CD4-positive, alpha-beta memory T cell (primary cell): Measurements from ENCODE around the gene PIP5KL1. TPM values are rescaled to one million over a fixed set of nuclear protein-coding genes. Genes with fewer than 3 reads are reported as not detected.

ENCODE experiments used
- CTCF ChIA-PET: fragments of 350-600 bp; sonication (Branson Sonifier 250); formaldehyde crosslinking; loops from one replicate; lab custom pipeline; 2021; ENCODE audit warnings: inconsistent platforms; ENCODE audit not compliant: partially characterized antibody; lab: Charles Lee
- POLR2A ChIA-PET: fragments of 350-600 bp; sonication (Branson Sonifier 250); formaldehyde crosslinking; loops from one replicate; lab custom pipeline; 2021; ENCODE audit not compliant: partially characterized antibody; lab: Charles Lee
- DNase-seq, 5 donors: peaks; one replicate each; pipeline versions ENCODE4 v3.0.0 to v3.0.0-alpha.2; 2020 to 2022; ENCODE audit warnings: mixed read lengths in 1 of 5
- H3K27ac ChIP-seq: one replicate; pipeline ENCODE4 v1.7.0; 2013; ENCODE audit warnings: low read depth, low read length
- H3K27me3 ChIP-seq: 2 replicates; pipeline ENCODE4 v1.7.0; 2013; ENCODE audit warnings: mild to moderate bottlenecking, low read length, moderate library complexity; ENCODE audit not compliant: insufficient read depth
- H3K36me3 ChIP-seq: 2 replicates; pipeline ENCODE4 v1.7.0; 2013; ENCODE audit warnings: mild to moderate bottlenecking, low read length, moderate library complexity; ENCODE audit not compliant: insufficient read depth
- H3K4me1 ChIP-seq: 2 replicates; pipeline ENCODE4 v1.7.0; 2013; ENCODE audit warnings: mild to moderate bottlenecking, low read length, moderate library complexity; ENCODE audit not compliant: insufficient read depth
- H3K4me3 ChIP-seq, 2 donors: one replicate each; pipeline ENCODE4 v1.7.0; 2013; ENCODE audit warnings: low read length in 2 of 2, mild to moderate bottlenecking in 1 of 2
- H3K9me3 ChIP-seq, 2 donors: one replicate each; pipeline ENCODE4 v1.7.0; 2013; ENCODE audit warnings: low read length in 2 of 2, control low read depth in 1 of 2; ENCODE audit not compliant: control insufficient read depth in 1 of 2
- H3K27ac Mint-ChIP-seq, 7 donors: one replicate each; pipeline ENCODE4 v1.8.0; 2020 to 2021; ENCODE audit warnings: mixed read lengths in 7 of 7, mild to moderate bottlenecking in 6 of 7, inconsistent platforms in 3 of 7, moderate library complexity in 3 of 7
- H3K27me3 Mint-ChIP-seq, 2 donors: one replicate each; pipeline ENCODE4 v1.8.0; 2020 to 2021; ENCODE audit warnings: mixed read lengths in 2 of 2
- H3K36me3 Mint-ChIP-seq, 2 donors: one replicate each; pipeline ENCODE4 v1.8.0; 2020 to 2021; ENCODE audit warnings: mixed read lengths in 2 of 2, inconsistent platforms in 1 of 2, mild to moderate bottlenecking in 1 of 2
- H3K4me1 Mint-ChIP-seq, 4 donors: one replicate each; pipeline ENCODE4 v1.8.0; 2020 to 2021; ENCODE audit warnings: mixed read lengths in 4 of 4, mild to moderate bottlenecking in 1 of 4
- H3K4me3 Mint-ChIP-seq, 8 donors: one replicate each; pipeline ENCODE4 v1.8.0; 2020 to 2021; ENCODE audit warnings: mixed read lengths in 8 of 8, mild to moderate bottlenecking in 7 of 8, moderate library complexity in 6 of 8, inconsistent platforms in 3 of 8
- H3K9me3 Mint-ChIP-seq, 8 donors: one replicate each; pipeline ENCODE4 v1.8.0; 2020 to 2021; ENCODE audit warnings: mixed read lengths in 8 of 8, mild to moderate bottlenecking in 5 of 8, inconsistent platforms in 3 of 8, moderate library complexity in 1 of 8
- intact Hi-C: fragments of 100-400 bp; cut with micrococcal nuclease; formaldehyde crosslinking; loops from one replicate; pipeline ENCODE4 v1.15.1; 2023
- polyA plus RNA-seq, 2 donors: library from polyadenylated mRNA; unstranded; fragments of 300-500 nt; fragmentation: Illumina TruSeq; gene quantifications; one replicate each; pipeline ENCODE4 v1.2.3, GENCODE V29; 2021
- total RNA-seq, 2 experiments: library from RNA; stranded (reverse); gene quantifications; one replicate each; pipeline ENCODE4 v1.2.3, GENCODE V29; 2021

Gene PIP5KL1
- total and polyA plus RNA-seq, 4 experiments from 2014 or later, result 0.26 to 1.8 (median 0.76) TPM

- intact Hi-C loops, result no loop called here
- Histone ChIP-seq H3K27me3 (no peaks in the 10 kb centered on the region), H3K9me3 (no peaks in the 10 kb centered on the region), H3K27ac (no peak overlapping the region), H3K36me3 (peaks cover 84% of the 10 kb centered on the region), H3K4me3 (no peak overlapping the region), H3K4me1 (peaks cover 36% of the 10 kb centered on the region)
- peak overlapping the region in 4 of 7 donors; percentile 13 to 79 (median 40) for H3K27ac Mint-ChIP-seq
- DNase-seq, result peak in 1 of 5 donors; percentile 31
- CTCF ChIA-PET, result interaction anchor here (0.8 to 11.2 kb wide), 14 partner anchors 10 to 173 kb away, joined by 3 to 216 read pairs (median 4); partner anchors contain the start of genes NAIF1 and SLC25A25
- peaks cover 17 to 55% (median 24%) of the 10 kb centered on the region in 4 donors for H3K4me1 Mint-ChIP-seq
- peaks cover 0 to 2% (median 0%) of the 10 kb centered on the region in 8 donors for H3K9me3 Mint-ChIP-seq
- POLR2A ChIA-PET, result interaction anchor here (1.5 to 16.4 kb wide), 7 partner anchors 9 to 88 kb away, joined by 5 to 250 read pairs (median 11); partner anchors contain the start of gene EEIG1
- peaks cover 47 to 74% of the 10 kb centered on the region in 2 donors for H3K36me3 Mint-ChIP-seq
- no peaks in the 10 kb centered on the region for H3K27me3 Mint-ChIP-seq
- H3K4me3 Mint-ChIP-seq, result peak overlapping the region in 1 of 8 donors; percentile 15
These were observed 14.1 kb upstream of the PIP5KL1 start for GRCh38 chr9:127944586-127945218.

GRCh38 chr9:127943731-127944144, 13.2 kb upstream of the PIP5KL1 start:
- H3K4me3 Mint-ChIP-seq, result no peak overlapping the region
- no peaks in the 10 kb centered on the region for H3K27me3 ChIP-seq
- H3K36me3 Mint-ChIP-seq, result peaks cover 46 to 74% of the 10 kb centered on the region in 2 donors
- DNase-seq, result peak; percentile 66 to 76 (median 72)
- H3K4me3 ChIP-seq, result no peak overlapping the region
- peak overlapping the region; percentile 78 to 93 (median 88) for H3K27ac Mint-ChIP-seq
- intact Hi-C loops, result loop anchor here (1.0 kb wide), 3 partner anchors 38 to 174 kb away; no protein-coding TSS in a partner anchor
- no peak overlapping the region for H3K27ac ChIP-seq
- ChIA-PET CTCF (interaction anchor here (0.6 to 11.2 kb wide), 29 partner anchors 11 to 176 kb away, joined by 3 to 216 read pairs (median 4); partner anchors contain the start of genes EEIG1, NAIF1 and SLC25A25), POLR2A (interaction anchor here (0.9 to 16.4 kb wide), 8 partner anchors 10 to 89 kb away, joined by 4 to 250 read pairs (median 10); partner anchors contain the start of gene EEIG1)
- H3K9me3 Mint-ChIP-seq, result peaks cover 0 to 2% (median 0%) of the 10 kb centered on the region in 8 donors
- peaks cover 79% of the 10 kb centered on the region for H3K36me3 ChIP-seq
- H3K9me3 ChIP-seq, result no peaks in the 10 kb centered on the region
- peaks cover 16 to 50% (median 23%) of the 10 kb centered on the region in 4 donors for H3K4me1 Mint-ChIP-seq
- peaks cover 30% of the 10 kb centered on the region for H3K4me1 ChIP-seq
- H3K27me3 Mint-ChIP-seq, result no peaks in the 10 kb centered on the region

- H3K27ac ChIP-seq, result no peak overlapping the region
- Mint-ChIP-seq H3K4me3 (peak overlapping the region in 2 of 8 donors; percentile 11 to 12), H3K4me1 (peaks cover 14 to 51% (median 22%) of the 10 kb centered on the region in 4 donors), H3K27me3 (no peaks in the 10 kb centered on the region), H3K27ac (peak overlapping the region; percentile 79 to 93 (median 90)), H3K9me3 (peaks cover 0 to 2% (median 0%) of the 10 kb centered on the region in 8 donors), H3K36me3 (peaks cover 40 to 70% of the 10 kb centered on the region in 2 donors)
- H3K4me1 ChIP-seq, result peaks cover 31% of the 10 kb centered on the region
- no peaks in the 10 kb centered on the region for H3K9me3 ChIP-seq
- POLR2A ChIA-PET, result interaction anchor here (0.9 to 16.4 kb wide), 11 partner anchors 11 to 144 kb away, joined by 3 to 250 read pairs (median 6); partner anchors contain the start of genes EEIG1, NAIF1 and SLC25A25
- H3K4me3 ChIP-seq, result no peak overlapping the region
- peak in 1 of 5 donors; percentile 5 for DNase-seq
- CTCF ChIA-PET, result interaction anchor here (0.8 to 11.2 kb wide), 28 partner anchors 9 to 176 kb away, joined by 3 to 216 read pairs (median 4); partner anchors contain the start of genes EEIG1, NAIF1, PIP5KL1 and SLC25A25
- intact Hi-C loops, result loop anchor here (1.0 kb wide), 3 partner anchors 38 to 174 kb away; no protein-coding TSS in a partner anchor
- peaks cover 73% of the 10 kb centered on the region for H3K36me3 ChIP-seq
- no peaks in the 10 kb centered on the region for H3K27me3 ChIP-seq
These were observed 12.6 kb upstream of the PIP5KL1 start for GRCh38 chr9:127943011-127943662.

GRCh38 chr9:127942216-127943010, 11.8 kb upstream of the PIP5KL1 start:
- CTCF ChIA-PET, result interaction anchor here (0.6 to 11.2 kb wide), 25 partner anchors 9 to 182 kb away, joined by 3 to 216 read pairs (median 4); partner anchors contain the start of genes EEIG1, PIP5KL1 and SLC25A25
- Histone ChIP-seq H3K27ac (no peak overlapping the region), H3K36me3 (peaks cover 66% of the 10 kb centered on the region), H3K4me1 (peaks cover 30% of the 10 kb centered on the region), H3K4me3 (no peak overlapping the region), H3K9me3 (no peaks in the 10 kb centered on the region), H3K27me3 (no peaks in the 10 kb centered on the region)
- Mint-ChIP-seq H3K9me3 (peaks cover 0 to 5% (median 0%) of the 10 kb centered on the region in 8 donors), H3K27me3 (no peaks in the 10 kb centered on the region), H3K36me3 (peaks cover 36 to 67% of the 10 kb centered on the region in 2 donors), H3K4me1 (peaks cover 19 to 52% (median 26%) of the 10 kb centered on the region in 4 donors), H3K27ac (peak overlapping the region; percentile 79 to 93 (median 86)), H3K4me3 (peak overlapping the region in 2 of 8 donors; percentile 11 to 12)
- DNase-seq, result peak; percentile 45 to 51 (median 49)
- POLR2A ChIA-PET, result interaction anchor here (0.7 to 16.4 kb wide), 12 partner anchors 11 to 144 kb away, joined by 3 to 250 read pairs (median 5); partner anchors contain the start of genes EEIG1, NAIF1 and SLC25A25
- intact Hi-C loops, result loop anchor here (1.0 kb wide), 3 partner anchors 39 to 175 kb away; no protein-coding TSS in a partner anchor

GRCh38 chr9:127941961-127942215, 11.3 kb upstream of the PIP5KL1 start:
- peaks cover 30% of the 10 kb centered on the region for H3K4me1 ChIP-seq
- peaks cover 63% of the 10 kb centered on the region for H3K36me3 ChIP-seq
- CTCF ChIA-PET, result interaction anchor here (0.7 to 11.2 kb wide), 18 partner anchors 8 to 183 kb away, joined by 3 to 216 read pairs (median 4); partner anchors contain the start of genes EEIG1, PIP5KL1 and SLC25A25
- H3K36me3 Mint-ChIP-seq, result peaks cover 34 to 67% of the 10 kb centered on the region in 2 donors
- H3K4me3 ChIP-seq, result no peak overlapping the region
- H3K4me3 Mint-ChIP-seq, result no peak overlapping the region
- peak in 1 of 5 donors; percentile 16 for DNase-seq
- H3K27me3 ChIP-seq, result no peaks in the 10 kb centered on the region
- H3K9me3 ChIP-seq, result no peaks in the 10 kb centered on the region
- H3K27ac Mint-ChIP-seq, result peak overlapping the region in 1 of 7 donors; percentile 84
- H3K9me3 Mint-ChIP-seq, result peaks cover 0 to 8% (median 0%) of the 10 kb centered on the region in 8 donors
- no peak overlapping the region for H3K27ac ChIP-seq
- H3K4me1 Mint-ChIP-seq, result peaks cover 20 to 54% (median 31%) of the 10 kb centered on the region in 4 donors
- intact Hi-C loops, result no loop called here
- H3K27me3 Mint-ChIP-seq, result no peaks in the 10 kb centered on the region
- POLR2A ChIA-PET, result interaction anchor here (0.7 to 16.4 kb wide), 9 partner anchors 12 to 145 kb away, joined by 3 to 250 read pairs (median 4); partner anchors contain the start of genes EEIG1, NAIF1 and SLC25A25
